GM18499 (cell line): Measurements from ENCODE around the gene MYADML2.

ENCODE experiments used
- ATAC-seq: cut with Tn5 transposase; IDR thresholded peaks from one replicate; pipeline ENCODE4 v1.9.1; 2021; ENCODE audit warnings: moderate number of reproducible peaks; ENCODE audit not compliant: insufficient read depth, unreplicated experiment

The MYADML2 gene

DNA sequence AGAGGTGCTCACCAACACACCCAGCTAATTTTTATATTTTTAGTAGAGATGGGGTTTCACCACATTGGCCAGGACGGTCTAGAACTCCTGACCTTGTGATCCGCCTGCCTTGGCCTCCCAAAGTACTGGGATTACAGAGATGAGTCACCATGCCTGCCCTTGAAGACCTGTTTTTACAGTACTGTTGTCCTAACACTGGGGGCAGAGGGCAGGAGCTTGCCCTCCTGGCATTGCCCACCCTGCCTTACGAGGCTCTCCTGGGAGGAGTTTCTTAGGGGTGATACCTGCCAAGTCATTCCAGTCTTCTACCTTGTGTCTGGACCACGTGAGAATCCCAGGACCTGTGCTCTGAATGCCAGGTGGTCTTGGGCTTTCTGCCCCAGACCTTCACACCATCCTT, 33.1 kb upstream of the MYADML2 start:
- no peak for ATAC-seq

DNA sequence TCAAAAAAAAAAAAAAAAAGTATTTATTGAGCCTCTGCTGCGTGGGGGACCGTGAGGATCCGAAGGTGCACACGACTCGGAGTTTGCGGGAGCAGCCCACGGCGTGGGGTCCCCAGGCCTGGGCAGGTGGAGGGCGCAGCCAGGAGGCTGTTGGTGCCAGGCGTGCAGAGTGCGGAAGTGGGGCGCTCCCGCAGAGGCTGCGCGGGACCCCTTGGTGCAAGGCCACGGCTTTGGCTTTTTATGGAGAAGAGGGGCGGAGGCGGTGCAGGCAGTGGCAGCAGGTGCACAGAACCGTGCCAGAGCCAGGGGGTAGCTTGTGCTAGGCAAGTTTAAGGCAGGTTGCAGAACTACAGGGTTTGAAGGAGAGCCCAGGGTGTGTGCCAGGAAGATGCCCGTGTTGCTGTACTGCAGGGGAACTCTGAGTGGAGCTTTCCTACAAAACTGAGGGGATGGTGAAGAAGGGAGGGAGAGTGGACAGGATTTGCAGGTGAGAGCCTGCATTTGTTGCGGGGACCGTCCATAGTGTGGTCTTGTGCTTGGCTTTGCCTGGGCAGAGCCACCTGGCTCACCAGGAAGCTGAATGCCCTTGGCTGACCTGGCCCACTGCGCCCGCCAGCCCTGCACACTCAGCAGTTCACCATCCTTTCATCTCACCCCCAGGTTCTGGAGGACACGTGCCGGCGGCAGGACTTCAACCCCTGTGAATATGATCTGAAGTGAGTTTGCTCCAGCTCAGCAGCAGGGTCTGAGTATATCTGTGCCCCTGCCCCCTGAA, 31.7 kb upstream of the MYADML2 start:
- no peak for ATAC-seq

DNA sequence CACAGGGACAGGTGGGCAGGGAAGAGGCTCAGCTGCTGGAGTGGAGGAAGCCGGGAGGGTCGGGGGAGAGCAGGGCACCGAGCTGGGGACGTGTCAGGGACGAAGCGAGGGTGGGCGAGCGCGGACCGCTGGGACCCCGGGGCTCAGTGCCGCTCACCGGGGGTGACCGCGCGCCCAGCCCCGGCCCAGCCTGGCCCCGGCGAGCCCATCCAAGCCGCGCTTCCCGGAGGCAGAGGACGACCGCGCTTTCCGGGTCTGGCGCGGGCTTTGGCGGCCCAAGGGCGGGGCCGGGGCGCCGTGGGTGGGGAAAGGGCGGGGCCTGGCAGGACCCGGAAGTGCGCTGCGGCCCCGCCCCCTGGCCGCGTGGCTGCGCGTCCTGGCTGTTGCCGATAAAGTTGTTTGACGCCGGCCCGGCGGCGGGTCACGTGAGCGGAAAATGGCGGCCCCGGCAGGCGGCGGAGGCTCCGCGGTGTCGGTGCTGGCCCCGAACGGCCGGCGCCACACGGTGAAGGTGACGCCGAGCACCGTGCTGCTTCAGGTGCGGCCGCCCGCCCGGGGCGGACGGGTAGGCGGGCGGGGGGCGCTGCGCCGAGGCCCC, 30.3 kb upstream of the MYADML2 start, which contains the start of gene ASPSCR1:
Gene ASPSCR1 (plus strand): TSS at position 419 of the 598 bp plus-strand sequence. CDS start 18 bp downstream, at position 437.
- ATAC-seq = no peak

DNA sequence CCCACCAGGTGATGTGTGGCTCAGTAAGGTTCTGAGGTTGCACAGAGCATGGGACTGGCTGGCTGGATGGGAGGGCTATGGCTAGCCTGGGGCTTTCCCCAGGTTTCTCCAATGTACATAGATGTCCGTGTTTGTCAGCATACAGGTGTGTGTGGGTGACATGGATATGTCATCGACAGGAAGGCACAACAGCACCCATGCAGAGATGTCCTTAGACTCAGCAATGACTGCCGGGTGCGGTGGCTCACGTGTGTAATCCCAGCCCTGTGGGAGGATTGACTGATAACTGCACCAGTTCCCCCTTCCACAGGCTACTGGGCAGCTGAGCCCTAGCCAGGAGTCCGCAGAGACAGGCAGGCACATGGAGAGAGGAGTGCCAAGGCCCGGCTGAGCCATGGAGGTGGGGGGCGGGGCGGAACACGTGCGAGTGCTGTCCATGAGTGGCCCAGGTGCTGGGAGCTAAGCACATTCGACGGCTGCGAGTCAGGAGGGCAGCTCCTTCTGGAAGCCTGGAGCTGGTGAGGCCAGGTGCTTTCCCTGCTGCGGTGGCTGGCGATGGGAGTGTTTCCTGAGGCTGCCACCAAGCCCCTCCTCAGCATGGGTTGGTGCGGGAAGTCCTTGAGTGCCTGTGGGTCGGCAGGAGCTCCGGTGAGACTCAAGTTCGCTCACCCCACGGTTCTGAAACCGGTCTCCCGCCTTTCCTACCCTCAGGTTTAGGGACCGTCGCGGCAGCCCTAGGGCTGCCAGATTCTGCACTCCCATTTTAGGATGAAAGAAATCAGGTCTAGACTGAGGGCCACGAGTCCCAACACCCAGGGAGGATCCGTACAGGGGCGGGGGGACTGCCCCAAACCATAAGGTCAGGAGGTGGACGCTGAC, 29.5 kb upstream of the MYADML2 start:
- ATAC-seq = no peak

DNA sequence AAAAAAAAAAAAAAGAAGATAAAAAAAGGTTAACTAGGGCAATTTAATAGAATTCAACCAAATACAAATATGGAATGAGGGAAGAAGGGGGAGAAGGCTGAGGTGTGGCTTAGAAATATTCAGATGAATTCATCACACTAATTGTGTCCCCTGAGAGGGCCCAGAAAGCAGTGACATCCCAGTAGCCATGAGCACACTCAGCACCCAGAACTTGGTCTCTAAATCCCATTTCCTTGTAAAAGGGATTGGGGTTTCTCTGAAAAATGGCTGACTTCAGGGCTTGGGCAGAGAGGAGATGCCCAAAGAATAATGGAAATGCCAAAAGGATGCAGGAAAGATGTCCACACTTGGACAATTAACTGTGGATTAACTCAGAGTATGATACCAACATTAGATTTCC, 26.4 kb upstream of the MYADML2 start:
- no peak for ATAC-seq

DNA sequence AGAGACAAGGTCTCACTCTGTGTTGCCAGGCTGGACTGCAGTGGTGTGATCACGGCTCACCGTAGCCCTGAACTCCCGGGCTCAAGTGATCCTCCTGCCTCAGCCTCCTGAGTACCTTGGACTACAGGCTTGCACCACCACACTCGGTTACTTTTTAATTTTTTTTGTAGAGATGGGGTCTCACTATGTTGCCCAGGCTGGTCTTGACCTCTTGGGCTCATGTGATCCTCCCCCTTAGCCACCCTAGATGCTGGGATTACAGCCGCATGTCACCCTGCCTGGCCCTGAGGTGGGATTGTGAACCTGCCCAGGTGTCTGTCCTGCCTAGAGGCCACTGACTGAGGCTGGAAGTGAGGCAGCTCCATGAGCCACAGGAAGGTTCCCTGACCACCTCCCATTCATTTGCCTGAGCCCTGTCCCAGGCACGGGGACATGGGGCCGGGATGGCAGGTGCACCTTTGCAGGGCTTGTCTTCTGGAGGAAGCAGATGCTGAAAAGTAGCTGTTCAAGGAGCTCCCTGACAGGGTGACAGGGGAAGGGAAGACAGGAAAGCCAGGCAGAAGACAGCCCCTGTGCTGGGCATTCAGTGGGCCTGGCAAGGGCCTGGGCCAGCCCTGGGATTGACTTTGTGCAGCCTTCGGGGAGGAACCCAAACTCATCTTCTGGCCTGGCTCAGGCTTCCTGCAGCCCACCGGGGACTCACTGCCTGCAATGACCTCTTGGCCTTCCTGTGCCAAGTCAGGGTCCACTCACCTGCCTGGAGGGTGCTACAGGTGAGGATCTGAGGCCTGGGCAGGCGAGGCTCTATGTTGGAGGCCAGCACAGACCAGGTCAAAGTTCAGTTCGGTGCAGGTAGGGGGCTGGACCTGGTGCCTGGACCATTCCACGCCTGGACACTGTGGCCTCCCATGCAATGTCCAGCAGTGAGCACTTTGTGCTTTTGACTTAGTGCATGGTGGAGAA, 22.1 kb upstream of the MYADML2 start:
- ATAC-seq = no peak

DNA sequence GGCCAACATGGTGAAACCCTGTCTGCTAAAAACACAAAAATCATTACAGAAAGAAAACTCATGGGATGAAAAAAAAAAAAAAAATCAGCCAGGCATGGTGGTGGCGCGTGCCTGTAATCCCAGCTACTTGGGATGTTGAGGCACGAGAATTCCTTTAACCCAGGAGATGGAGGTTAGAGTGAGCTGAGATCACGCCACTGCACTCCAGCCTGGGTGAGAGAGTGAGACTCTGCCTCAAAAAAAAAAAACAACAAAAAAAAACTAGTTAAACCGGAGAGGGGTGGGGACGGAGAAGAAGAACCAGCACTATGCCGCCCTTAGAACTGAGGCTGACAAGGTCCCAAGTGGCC, 21.3 kb upstream of the MYADML2 start:
- ATAC-seq = no peak

DNA sequence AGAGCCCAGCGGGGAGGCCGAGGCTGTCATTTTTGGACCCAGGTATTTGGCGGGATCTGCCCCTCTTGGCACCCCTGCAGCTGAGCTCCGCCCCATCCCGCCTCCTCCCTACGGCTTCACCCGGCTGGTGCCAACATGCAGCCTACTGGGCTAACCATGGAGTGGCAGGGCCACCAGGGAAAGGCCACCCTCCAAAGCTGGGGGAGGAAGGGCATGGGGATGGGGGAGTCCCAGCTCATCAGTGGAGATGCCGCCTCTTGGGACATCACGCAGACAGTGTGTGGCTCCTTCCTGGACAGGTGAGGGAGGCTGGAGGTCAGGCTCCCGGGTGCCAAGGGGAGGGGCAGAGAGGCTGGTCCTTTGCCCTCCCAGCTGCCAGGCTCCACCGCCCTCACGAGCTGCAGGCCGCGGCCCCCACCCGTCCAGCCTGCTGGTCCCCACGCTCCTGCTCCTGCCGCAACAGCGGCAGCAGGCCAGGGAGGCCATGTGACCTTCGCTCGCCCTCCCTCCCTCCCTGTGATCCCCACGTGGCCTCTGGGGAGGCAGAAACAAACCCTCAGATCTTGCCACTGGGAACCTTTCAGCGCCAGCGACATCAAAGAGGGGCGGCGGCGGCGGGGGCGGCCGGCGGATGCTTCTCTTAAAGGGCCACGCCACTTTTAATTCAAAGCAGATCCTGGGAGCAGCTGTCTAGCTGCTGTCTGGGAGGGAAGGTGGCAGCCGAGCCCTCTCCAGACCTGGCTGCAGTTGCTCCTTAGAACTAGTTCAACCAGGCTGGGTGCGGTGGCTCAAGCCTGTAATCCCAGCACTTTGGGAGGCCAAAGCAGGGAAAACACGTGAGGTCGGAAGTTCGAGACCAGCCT, 20.7 kb upstream of the MYADML2 start:
- no peak for ATAC-seq

DNA sequence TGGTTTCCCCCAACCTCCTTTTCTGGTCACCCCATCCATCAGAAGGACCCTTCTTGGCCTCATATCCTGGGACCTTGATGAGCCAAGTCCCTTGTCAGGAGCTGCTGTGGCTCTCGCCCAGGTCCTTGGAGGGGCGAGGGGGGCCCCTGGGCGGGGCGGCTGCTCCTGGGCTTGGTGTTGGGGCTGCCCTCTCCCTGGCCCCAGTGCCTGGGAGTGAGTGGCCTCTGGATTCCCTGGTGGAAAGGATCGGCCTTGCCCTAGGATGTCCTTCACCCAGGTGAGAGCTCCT, 20.2 kb upstream of the MYADML2 start:
- ATAC-seq = no peak

DNA sequence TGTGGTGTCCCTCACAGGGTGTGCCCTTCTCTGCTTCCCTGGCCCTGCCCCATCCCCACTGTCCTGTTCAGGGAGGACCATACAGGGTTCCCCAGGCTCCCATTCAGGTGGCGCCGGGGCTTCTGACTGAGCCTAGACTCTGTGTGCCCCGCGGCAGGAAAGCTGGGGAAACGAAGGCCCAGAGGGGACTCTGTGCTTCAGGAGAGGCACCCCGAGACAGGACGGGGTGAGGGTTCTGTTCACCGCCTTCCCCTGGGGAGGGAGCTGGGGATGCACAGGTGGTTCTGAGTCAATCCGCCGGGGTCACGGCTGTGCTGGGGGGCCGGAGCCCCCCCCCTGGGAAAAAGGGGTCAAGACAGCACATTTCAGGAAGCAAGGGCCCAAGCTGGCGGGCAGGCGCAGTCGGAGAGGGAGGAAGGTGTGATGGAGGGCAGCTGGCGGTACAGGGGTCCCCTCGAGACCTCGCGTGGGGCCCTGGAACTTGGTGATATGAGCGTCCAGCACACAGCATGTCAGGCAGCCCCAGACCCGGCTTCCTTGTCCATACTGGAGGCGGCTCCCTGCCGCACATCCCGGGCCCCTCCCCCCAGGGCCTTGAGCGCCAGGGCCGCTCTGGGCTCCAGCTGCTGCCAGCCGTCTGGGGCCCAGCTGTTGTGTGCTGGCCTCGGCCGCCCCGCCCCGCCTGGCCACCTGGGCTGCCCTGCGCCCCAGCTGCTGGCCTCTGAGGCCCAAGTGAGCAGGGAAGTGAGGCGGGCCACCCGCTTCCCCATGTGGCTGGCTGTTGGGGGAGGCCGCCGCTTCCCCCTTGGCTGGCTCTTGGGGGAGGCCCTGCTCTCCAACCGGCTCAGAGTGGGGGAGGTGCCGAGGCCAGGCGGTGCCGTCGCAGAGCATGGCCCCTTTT, 19.6 kb upstream of the MYADML2 start:
- no peak for ATAC-seq

DNA sequence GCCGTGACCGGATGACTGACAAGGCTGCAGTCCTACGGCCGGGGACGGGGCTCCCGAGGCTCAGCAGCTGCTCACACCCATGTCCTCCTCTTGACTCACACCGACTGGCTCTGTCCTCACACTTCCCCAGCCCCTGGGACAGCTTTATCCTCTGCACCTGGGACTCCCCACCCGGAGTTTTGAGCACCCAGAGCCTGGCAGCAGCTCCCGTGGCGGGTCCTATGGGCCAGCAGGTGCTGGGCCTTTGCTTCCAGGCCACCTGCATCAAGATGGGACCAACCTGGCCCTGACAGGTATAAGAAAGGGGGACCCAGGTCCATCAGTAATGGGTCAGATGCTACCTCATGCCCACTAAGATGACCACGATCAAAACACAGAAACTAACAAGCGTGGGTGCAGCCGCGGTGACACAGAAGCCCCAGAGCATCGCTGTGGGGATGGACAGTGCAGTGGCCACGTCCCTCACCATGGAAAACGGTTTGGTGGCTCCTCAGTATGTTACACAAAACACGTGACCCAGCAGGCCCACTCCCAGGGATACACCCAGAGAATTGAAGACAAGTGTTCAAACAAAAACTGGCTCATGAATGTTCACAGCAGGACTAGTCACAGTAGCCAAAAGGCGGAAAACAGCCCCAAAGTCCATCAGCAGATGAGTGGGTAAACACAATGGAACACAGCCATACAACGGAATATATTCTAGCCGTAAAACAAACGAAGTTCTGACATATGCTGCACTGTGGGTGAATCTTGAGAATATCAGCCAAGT, 17.2 kb upstream of the MYADML2 start:
- no peak for ATAC-seq

DNA sequence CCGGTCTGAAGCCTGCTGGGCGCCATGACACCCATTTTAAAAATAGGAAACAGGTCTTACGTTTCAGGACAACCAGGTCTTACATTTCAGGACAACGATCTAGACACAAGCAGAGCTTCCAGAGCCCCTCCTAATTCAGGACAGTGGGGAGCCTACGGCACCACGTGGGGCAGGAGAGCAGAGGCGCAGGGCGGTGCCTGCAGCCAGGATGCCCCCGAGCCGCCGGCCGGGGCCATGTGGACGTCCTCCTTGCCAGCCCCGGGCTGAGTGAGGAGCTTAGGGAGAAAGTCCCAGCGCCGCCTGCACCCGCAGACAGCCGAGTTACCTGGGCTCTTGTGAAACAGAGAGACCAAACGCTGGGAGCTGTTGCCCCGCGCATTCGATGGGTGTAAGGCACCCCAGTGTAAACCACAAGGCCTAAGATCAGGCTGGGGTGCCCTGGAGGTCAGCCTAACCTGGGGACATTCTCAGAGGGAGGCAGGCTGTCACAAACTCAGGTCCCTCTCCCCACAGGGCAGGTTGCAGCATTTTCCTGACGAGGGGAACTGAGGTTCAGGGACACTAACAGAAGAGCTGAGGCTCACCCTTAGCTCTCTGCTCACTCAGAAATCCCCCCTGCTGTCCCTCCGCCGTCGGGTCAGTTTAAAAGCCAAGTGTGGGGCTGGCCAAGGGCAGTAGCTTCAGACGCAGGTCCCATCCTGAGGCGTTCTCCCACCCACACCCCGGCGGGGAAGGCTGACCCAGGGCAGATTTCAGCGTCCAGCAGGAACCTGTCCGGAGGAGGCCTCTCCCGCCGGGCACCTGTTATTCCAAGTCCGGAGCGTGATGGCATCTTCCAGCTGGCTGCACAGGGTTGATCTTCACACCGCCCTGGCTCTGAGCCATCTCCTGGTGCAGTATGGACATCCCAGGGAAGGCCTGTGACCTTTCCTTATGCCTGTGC, 15.7 kb upstream of the MYADML2 start:
- ATAC-seq = no peak

DNA sequence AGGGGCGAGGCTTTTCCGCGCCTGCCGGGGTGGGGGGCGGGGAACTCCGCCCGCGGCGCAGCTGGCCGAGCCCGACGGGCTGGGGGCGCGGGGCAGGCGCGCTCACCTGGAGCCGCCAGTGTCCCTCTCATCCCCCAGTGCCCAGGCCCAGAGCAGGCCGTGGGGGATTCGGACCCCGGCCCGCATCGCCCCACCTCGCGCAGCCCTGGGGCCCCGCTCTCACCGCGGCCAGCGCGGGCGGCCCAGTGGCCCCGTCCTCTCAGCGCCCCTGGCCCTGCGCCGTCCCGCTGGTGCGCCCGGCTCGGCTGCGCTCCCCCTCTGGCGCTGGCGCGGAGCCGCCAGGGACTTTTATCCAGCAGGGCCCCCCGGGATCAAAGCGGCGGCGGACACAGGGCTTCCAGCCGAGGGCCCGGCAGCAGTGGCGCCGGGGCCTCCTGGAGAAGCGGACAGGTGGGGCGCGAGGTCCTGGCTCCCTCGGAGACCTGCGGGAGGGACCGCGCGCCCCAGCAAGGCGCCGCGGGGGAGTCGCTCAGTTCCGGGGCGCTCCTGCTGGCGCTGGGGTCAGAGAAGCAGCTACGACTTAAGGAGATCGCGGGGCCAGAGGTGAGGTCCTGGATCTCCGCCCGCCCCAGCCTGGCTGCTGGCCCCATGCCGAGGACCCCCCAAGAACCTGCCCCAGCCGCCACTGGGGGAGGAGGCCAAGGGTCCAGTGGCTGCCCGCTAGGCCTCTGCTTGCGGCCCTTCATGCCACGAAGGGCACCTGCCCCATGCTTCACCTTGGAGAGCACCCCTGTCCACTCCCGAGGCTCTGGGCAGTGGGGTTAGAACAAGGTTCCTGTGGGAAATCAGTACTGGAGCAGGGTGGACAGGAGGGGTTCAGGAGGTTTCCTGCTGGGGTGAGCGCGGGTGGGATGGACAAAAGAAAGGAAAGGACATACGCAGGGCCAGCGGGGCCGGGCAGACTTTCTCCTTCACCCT, 14.8 kb upstream of the MYADML2 start:
- no peak for ATAC-seq

DNA sequence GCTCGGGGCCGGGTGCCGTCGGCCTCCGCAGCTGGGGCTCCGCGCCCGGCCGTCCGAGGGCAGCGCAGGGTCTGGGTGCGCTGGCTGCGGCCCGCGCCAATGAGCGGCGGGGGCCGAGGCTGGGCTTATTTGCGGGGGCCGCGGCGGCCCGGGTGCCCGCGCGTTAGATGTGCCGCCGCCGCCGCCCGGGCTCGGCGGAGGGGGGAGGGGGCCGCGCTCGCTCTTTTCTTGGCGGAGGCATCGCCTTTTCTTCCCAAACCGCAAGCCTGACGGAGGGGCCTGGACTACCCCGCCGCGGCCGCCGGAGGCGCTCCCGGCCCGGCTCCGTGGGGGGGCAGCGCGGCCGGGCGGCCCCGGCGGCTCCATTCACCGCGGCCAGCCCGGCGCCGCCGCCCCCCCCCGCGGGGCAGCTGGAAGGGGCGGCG, 14.1 kb upstream of the MYADML2 start, which contains the start of gene NOTUM:
Gene NOTUM (minus strand): TSS at position 101 of the 425 bp plus-strand sequence. CDS start 278 bp downstream, outside the sequence.
- ATAC-seq = no peak
